ENCODE measurements around the gene CHST9. TPM values are rescaled to one million over a fixed set of nuclear protein-coding genes. Genes with fewer than 3 reads are reported as not detected.

CHST9 gene
- total RNA-seq, 1 experiment from 2014 or later, result 19.2 TPM

DNA sequence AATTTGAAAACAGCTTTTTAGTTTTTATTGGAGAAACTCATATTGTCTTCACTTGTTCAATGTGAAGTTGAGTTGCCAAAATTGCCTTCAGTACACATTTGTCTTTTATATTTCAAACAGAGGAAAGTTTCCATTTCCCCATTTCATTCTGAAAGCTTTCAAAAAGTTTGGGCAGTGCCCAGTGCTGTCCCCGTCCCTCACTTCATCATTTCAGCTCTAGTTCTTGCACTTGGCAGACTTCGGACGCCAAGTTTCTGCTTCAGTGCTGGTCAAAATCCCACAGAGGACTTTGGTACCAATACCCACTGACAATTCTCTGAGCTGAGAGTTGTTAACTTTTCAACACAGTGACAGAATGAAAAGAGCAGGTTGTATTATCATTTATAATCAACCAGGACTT, 276.2 kb downstream of the CHST9 start:
- ChIA-PET POLR2A (no interaction called here), CTCF (no interaction called here)
- no peak for ATAC-seq
- DNase-seq (ENCODE audit: low spot score), result no peak
- no peak overlapping the region for H3K27ac Mint-ChIP-seq
- TF ChIP-seq EMX1 (CRISPR knock-in tag; IDR thresholded peaks at IDR 0.05), result no peak
- TF ChIP-seq FOXP1 (CRISPR knock-in tag; IDR thresholded peaks at IDR 0.05; ENCODE audit: borderline replicate concordance), result no peak
- TF ChIP-seq ZNF317 (CRISPR knock-in tag; IDR thresholded peaks at IDR 0.05; ENCODE audit: borderline replicate concordance, low read depth), result no peak
- no peak for TF ChIP-seq TP53 (CRISPR knock-in tag; IDR thresholded peaks at IDR 0.05)
- TF ChIP-seq, protein P1, sequence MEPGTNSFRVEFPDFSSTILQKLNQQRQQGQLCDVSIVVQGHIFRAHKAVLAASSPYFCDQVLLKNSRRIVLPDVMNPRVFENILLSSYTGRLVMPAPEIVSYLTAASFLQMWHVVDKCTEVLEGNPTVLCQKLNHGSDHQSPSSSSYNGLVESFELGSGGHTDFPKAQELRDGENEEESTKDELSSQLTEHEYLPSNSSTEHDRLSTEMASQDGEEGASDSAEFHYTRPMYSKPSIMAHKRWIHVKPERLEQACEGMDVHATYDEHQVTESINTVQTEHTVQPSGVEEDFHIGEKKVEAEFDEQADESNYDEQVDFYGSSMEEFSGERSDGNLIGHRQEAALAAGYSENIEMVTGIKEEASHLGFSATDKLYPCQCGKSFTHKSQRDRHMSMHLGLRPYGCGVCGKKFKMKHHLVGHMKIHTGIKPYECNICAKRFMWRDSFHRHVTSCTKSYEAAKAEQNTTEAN (CRISPR knock-in tag; IDR thresholded peaks at IDR 0.05), result no peak
- no peak for TF ChIP-seq NFE2L1 (CRISPR knock-in tag; IDR thresholded peaks at IDR 0.05)
- TF ChIP-seq, protein P2, sequence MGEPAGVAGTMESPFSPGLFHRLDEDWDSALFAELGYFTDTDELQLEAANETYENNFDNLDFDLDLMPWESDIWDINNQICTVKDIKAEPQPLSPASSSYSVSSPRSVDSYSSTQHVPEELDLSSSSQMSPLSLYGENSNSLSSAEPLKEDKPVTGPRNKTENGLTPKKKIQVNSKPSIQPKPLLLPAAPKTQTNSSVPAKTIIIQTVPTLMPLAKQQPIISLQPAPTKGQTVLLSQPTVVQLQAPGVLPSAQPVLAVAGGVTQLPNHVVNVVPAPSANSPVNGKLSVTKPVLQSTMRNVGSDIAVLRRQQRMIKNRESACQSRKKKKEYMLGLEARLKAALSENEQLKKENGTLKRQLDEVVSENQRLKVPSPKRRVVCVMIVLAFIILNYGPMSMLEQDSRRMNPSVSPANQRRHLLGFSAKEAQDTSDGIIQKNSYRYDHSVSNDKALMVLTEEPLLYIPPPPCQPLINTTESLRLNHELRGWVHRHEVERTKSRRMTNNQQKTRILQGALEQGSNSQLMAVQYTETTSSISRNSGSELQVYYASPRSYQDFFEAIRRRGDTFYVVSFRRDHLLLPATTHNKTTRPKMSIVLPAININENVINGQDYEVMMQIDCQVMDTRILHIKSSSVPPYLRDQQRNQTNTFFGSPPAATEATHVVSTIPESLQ (CRISPR knock-in tag; IDR thresholded peaks at IDR 0.05), result no peak
- no peak for TF ChIP-seq NFATC4 (CRISPR knock-in tag; IDR thresholded peaks at IDR 0.05)
- no peak for TF ChIP-seq ZNF423 (CRISPR knock-in tag; IDR thresholded peaks at IDR 0.05)
- TF ChIP-seq, protein P3, sequence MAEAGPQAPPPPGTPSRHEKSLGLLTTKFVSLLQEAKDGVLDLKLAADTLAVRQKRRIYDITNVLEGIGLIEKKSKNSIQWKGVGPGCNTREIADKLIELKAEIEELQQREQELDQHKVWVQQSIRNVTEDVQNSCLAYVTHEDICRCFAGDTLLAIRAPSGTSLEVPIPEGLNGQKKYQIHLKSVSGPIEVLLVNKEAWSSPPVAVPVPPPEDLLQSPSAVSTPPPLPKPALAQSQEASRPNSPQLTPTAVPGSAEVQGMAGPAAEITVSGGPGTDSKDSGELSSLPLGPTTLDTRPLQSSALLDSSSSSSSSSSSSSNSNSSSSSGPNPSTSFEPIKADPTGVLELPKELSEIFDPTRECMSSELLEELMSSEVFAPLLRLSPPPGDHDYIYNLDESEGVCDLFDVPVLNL (CRISPR knock-in tag; IDR thresholded peaks at IDR 0.05; ENCODE audit: borderline replicate concordance, low read depth), result no peak
- TF ChIP-seq TCF7 (CRISPR knock-in tag; IDR thresholded peaks at IDR 0.05; ENCODE audit: low read depth), result no peak
- TF ChIP-seq NR3C1 (CRISPR knock-in tag; conservative IDR thresholded peaks at IDR 0.05; ENCODE audit: low read depth), result no peak
- TF ChIP-seq, protein P4, sequence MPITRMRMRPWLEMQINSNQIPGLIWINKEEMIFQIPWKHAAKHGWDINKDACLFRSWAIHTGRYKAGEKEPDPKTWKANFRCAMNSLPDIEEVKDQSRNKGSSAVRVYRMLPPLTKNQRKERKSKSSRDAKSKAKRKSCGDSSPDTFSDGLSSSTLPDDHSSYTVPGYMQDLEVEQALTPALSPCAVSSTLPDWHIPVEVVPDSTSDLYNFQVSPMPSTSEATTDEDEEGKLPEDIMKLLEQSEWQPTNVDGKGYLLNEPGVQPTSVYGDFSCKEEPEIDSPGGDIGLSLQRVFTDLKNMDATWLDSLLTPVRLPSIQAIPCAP (CRISPR knock-in tag; IDR thresholded peaks at IDR 0.05), result no peak
- TF ChIP-seq SMAD3 (CRISPR knock-in tag; IDR thresholded peaks at IDR 0.05; ENCODE audit: borderline replicate concordance), result no peak
- no peak for TF ChIP-seq NR1H2 (CRISPR knock-in tag; IDR thresholded peaks at IDR 0.05)
- TF ChIP-seq ZNF219 (CRISPR knock-in tag; IDR thresholded peaks at IDR 0.05; ENCODE audit: borderline replicate concordance), result no peak
- TF ChIP-seq, protein P5, sequence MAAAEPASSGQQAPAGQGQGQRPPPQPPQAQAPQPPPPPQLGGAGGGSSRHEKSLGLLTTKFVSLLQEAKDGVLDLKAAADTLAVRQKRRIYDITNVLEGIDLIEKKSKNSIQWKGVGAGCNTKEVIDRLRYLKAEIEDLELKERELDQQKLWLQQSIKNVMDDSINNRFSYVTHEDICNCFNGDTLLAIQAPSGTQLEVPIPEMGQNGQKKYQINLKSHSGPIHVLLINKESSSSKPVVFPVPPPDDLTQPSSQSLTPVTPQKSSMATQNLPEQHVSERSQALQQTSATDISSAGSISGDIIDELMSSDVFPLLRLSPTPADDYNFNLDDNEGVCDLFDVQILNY (CRISPR knock-in tag; IDR thresholded peaks at IDR 0.05), result no peak
- TF ChIP-seq NR2C2 (CRISPR knock-in tag; IDR thresholded peaks at IDR 0.05), result no peak
- no peak for TF ChIP-seq OVOL2 (CRISPR knock-in tag; IDR thresholded peaks at IDR 0.05; ENCODE audit: borderline replicate concordance)
- H3K4me1 Mint-ChIP-seq, result peaks cover 15% of the 10 kb centered on the region
- H3K9me3 Mint-ChIP-seq, result peaks cover 36% of the 10 kb centered on the region
- no peak overlapping the region for H3K4me3 Mint-ChIP-seq
- peaks cover 9% of the 10 kb centered on the region for H3K36me3 Mint-ChIP-seq
- peaks cover 8% of the 10 kb centered on the region for H3K27me3 Mint-ChIP-seq (ENCODE audit: low read depth)

DNA sequence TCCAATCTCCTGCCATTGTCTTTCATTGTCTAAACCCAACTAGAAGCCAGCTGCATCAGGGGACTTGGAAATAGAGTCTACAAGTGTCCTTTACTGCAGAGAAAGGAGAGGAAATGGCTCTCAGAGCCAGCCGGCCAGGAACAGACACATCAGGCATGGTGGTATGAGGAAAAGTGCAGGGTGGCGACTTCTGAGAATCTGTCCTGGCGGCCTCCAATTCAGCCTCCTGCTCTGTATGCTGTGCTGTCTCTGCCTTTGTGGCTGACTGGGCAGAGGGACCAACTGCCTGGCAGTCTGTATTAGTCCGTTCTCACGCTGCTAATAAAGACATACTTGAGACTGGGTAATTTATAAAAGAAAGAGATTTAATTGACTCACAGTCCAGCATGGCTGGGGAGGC, 282.8 kb downstream of the CHST9 start:
- no peak for TF ChIP-seq PRRX2 (CRISPR knock-in tag; IDR thresholded peaks at IDR 0.05)
- H3K9me3 Mint-ChIP-seq, result peaks cover 57% of the 10 kb centered on the region
- POLR2A ChIA-PET, result no interaction called here

More for the DNA sequence above, 282.8 kb downstream of the CHST9 start:
- no peaks in the 10 kb centered on the region for H3K4me1 Mint-ChIP-seq
- H3K27me3 Mint-ChIP-seq (ENCODE audit: low read depth), result peaks cover 12% of the 10 kb centered on the region
- H3K27ac Mint-ChIP-seq, result no peak overlapping the region
- H3K36me3 Mint-ChIP-seq, result peaks cover 23% of the 10 kb centered on the region
- H3K4me3 Mint-ChIP-seq, result no peak overlapping the region
- DNase-seq (ENCODE audit: low spot score) (no peak), ATAC-seq (no peak)
- CTCF ChIA-PET, result no interaction called here

Measured in WTC11 (cell line).